HG03342 (cell line): ENCODE results near the gene FHIT.

Experiments used
- ATAC-seq: cut with Tn5 transposase; IDR thresholded peaks from one replicate; pipeline ENCODE4 v1.9.1; 2021; ENCODE audit warnings: mild to moderate bottlenecking, moderate library complexity; ENCODE audit not compliant: unreplicated experiment

Gene FHIT

DNA sequence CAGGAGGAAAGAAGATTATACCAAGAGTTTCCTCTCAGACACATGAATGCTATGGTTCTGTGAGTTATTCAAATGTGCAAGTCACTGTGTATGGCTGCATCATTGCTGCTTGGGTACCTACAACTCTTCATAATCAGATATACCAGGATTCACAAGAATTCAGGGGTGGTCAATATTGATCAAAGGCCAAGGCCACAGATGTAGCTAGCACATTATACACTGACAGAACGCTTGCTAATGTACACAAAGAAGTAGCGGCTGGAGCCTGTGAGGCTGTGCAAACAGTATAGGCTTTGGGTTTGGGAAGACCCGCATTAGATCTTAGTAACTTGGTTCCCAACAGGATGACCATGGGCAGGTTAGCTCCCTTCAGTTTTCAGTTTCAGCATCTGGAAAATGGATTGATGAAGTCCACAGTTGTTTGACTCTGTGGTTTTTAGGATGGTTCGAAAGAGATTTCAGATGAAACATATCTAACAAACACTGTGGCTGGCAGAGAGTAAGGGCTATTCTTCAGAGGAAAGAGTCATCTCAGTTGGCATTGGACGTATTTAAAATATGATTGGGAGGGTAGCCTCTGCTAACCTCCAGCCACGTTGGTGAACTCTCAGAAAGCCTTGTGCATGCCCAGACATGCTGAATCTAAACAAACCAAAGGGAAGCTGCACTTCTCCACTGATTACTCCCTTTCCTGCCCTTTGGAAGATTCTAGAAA, 1452.7 kb downstream of the FHIT start:
- no peak for ATAC-seq

DNA sequence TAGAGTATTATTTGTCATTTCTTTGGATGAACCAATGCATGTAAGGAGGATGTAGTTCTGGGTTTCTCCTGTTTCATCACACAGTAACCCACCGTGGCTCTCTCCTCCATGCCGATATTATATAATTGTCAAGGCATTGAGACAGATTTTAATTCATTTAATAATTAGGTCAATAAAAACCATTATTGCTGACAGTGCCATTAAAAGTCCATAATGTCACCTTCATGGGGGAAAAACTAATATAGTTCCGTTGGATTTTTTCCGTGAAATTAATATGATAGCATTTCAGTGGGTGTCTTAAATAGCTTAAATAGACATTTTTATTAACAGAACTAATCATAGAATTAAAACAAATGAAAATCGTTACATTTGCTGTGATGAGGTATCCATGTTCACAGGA, 1453.7 kb downstream of the FHIT start:
- no peak for ATAC-seq

DNA sequence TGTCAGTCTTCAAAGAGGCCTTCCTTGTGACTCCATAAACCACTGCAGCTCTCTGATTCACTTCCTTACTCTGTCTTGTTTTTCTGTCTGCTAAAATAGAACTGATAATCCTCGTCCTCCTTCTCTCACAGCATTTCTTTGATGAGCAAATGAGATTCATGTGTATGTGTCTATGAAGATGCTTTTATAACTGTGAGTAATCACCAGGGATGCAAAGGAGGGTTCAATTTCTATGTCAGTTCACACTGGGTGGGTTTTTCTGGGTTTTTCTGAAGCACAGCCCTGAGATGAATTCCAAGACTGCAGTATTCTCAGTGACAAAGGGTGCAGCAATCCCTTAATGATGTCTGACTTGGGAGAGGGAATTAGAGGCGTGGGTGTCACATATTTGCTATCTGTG, 1454.8 kb downstream of the FHIT start:
- no peak for ATAC-seq

- ATAC-seq, result no peak
Measured at GRCh38 chr3:59795756-59796155, 1455.5 kb downstream of the FHIT start.

- ATAC-seq, result no peak
Measured at GRCh38 chr3:59793976-59794375, 1457.3 kb downstream of the FHIT start.

DNA sequence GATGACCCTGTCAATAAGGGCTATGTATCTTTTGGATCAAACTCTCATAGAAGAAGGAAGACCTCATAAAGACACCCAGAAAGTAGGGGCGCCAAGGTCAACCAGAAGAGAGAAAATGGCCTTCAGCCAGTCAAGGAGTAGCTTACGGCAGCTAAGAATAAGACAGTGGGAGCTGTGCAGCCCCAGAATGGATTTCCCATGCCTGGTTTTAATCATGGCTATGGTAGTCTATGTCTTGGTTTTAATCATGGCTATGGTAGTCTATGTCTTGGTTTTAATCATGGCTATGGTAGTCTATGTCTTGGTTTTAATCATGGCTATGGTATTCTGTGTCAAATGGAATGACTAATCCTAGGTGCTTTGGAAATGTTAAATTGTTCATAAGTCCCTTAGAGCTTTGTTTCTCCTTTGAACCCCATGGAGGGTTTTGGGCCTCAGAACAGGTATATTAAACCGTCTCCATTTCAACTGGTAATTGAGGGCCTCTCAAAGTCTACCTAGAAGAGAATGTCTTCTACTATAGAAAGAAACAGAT, 1459.4 kb downstream of the FHIT start:
- ATAC-seq, result no peak

GRCh38 chr3:59790241-59790640, 1461.0 kb downstream of the FHIT start:
- ATAC-seq, result no peak

DNA sequence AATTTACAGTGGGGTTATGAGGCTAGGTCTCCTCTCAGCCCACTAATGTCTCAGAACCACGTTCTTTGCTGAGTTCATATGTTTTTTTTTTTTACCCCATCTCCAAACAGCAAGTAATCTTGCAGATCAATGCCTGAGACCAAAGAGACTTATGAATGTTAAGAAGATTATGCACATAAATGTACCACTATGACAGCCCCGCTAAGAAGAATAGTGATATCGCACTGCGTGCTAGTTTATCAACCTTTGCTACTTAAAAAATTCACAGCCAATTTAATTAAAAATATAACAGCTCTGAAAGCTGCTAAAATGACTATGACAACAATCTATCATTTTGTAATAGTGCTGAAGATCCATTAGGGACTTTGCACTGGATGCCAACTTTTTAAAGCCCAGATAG, 1462.5 kb downstream of the FHIT start:
- ATAC-seq, result no peak

DNA sequence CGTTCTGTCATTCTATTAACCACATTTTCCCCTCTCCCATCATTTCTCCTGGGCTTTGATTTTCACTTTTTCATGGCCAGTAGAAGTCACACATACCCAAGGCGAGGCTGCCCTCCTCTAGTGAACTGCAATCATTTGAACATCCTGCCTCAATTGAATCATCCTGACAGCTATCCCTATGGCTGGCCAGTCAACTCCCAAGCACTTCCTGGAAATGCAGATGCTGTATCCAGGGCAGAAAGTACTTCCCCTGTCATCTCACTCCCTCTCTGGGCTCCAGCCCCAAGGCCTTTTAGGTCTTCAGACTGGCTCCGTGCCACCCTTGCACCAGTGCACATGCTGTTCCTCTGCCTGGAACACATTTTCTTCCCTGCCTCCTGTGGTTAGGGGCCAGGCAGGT, 1463.1 kb downstream of the FHIT start:
- no peak for ATAC-seq

GRCh38 chr3:59786374-59786773, 1464.9 kb downstream of the FHIT start:
- ATAC-seq, result no peak

DNA sequence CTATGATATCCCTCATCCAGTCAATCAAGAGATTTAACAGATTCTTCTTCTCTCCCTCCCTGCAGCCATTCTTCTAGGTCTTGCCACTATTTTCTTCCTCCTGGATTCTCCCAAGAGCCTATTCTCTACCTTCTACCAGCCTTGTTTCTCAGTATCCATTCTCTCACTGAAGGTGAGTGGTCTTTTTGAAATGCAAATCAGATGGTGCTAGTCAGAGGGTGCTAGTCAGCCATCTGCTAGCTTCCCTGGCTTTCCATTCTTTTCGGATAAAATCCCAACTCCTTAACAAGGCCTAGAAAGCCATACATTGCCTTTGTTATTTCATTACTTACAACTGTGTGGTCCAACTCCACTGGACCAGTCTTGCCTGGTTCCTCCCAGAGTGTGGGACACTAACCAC, 1467.1 kb downstream of the FHIT start:
- ATAC-seq, result no peak

DNA sequence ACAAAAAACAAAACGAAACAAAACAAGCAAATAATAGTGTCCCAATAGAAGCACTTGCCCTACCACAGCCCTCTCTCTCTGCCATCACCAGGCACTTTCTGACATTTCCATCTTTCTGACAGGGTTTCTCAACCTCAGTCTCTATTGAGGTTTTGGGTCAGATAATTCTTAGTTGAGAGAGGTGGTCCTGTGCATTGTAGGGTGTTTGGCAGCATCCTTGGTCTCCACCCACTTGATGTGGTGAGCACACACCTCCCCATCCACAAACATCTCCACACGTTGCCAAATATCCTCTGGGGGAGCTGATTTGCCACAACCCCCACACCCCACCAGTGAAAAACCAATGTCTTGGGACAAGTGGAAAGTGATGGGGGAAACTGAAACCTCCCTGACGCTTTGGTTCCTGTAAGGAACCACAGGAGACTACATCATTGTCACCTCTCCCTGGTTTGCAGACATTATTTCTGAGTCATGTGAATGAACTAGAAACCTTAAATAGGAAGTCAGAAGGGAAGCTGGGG, 1467.7 kb downstream of the FHIT start:
- ATAC-seq, result no peak

- no peak for ATAC-seq
Measured at GRCh38 chr3:59782664-59783063, 1468.6 kb downstream of the FHIT start.

DNA sequence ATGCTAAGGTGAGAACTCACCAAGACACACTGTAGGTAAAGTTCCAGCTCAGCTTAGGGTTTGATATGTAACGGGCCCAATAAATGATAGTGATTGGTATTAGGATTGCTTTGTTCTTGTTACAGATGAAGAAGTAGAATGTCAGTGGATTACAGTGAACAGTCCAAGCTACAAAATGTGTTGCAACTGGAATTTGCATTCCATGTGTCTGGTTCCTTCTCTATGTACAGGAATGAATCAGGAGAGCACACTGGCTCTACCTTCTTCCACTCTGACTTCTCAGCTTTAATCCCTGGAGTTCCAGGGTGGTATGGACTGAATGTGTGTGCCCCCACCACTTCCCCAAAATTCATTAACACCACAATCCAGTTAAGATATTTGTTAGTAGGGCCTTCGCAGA, 1471.0 kb downstream of the FHIT start:
- ATAC-seq, result no peak

DNA sequence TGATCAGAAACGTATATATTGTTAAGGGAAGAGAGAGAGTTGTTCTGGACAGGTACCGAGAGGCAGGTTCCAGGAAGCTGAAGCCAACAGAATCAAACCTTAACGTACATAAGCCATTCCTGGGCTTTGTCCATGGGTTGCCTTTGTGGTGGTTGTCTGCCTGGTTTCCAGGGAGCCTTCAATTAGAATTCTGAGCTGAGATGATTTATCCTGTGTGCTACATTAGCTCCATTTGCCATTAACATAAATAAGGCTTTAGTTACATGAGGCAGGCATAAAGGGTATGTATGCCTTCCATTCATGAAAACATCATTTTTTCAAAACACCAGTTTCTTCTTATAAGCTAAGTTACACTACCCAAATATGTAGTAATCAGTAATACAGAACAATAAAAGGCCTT, 1472.0 kb downstream of the FHIT start:
- no peak for ATAC-seq

DNA sequence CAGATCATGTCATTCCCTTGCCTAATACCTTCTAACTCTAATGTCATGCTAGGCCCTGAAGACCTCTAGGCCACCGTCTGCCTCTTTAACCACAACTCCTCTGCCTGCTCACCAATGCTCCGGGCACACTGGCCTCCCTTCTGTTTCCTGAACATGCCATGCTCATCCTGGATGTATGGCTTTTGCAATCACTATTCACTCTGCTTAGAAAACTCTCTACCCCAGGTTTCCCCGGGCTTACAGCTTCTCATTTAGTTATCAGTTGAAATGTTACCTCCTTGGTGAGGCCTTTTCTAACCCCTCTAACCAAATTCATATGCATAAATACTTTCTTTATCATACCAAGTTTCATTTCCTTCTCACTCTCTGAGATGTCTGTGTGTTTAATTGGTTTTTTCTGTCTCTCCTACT, 1473.6 kb downstream of the FHIT start:
- no peak for ATAC-seq

GRCh38 chr3:59777066-59777465, 1474.2 kb downstream of the FHIT start:
- ATAC-seq, result no peak

DNA sequence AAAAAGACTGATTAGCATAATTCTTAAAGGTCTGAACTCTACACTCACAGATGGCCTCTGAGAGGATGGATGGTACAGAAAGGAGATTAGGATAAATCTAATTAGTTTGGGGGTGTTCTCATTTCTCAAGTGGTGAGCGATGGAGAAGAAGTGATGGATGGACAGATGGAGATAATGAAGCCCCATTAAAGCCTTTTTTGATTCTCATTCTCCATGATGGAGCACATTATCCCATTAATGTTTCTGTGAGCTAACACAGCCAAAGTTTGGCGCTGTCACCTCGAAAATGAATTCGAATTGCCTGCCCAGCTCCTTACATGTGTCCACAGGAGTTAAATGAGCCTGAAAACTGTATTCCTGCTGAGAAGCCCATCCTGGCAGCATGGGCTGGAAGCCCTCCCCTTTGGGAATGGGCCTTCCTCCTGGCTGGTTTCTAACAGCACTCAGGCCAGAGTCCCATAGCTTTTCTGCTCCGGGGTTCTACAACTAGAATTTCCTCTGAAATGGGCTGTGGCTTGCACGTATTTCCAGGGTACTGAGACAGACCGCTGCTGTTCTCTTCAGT, 1475.4 kb downstream of the FHIT start:
- ATAC-seq, result no peak

- no peak for ATAC-seq
Measured at GRCh38 chr3:59775106-59775505, 1476.1 kb downstream of the FHIT start.

DNA sequence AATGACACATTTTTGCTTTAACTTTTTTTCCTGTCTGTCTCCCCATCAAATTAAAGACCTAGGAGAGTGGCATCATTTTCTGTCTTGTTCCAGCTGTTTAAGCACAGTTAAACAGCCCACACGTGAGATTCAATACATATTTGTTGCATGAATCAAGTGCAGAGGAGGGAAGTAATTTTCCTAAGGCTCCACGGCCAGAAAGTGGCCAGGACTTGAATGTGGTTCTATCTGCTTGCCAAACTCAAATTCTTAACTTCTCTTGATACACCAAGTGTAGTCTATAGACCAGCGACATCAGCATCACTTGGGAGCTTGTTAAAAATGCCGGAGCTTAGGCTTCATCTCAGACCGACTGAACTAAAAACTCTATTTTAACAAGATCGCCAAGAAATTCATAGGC, 1476.6 kb downstream of the FHIT start:
- no peak for ATAC-seq

- ATAC-seq, result no peak
Measured at GRCh38 chr3:59774000-59774399, 1477.3 kb downstream of the FHIT start.
